ENCODE data around the gene CATSPERZ. TPM values are rescaled to one million over a fixed set of nuclear protein-coding genes. Genes with fewer than 3 reads are reported as not detected.

CATSPERZ gene
- total RNA-seq, 2 donors from 2014 or later, result not detected

DNA sequence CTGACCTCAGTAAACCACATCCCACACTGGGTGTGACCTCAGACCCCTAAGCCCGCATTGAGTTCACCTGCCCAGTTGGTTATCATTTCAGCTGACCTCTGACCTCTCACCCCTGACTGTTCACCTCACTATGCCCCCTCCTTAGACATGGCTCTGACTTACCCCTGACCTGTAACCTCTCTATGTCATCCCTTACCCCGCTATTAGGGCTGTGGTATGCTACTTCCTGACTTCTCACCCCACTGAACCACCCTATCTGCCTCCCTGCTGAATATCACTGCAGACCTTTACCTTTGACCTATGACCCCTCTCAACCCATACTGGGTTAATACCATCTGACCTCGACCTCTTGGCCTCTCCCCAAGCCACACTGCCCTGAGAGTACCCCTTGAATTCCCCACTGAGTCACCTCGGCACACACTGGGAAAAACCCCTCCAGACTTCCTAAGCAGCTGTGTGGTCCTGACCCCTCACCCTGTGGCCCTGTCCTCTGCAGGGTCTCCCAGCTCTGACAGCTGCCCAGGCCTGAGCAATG, 40.6 kb upstream of the CATSPERZ start:
- H3K27ac Mint-ChIP-seq, result peak overlapping the region; percentile 77
- peak; percentile 71 for ATAC-seq (replicated peaks)
- H3K27me3 Mint-ChIP-seq, result no peaks in the 10 kb centered on the region

DNA sequence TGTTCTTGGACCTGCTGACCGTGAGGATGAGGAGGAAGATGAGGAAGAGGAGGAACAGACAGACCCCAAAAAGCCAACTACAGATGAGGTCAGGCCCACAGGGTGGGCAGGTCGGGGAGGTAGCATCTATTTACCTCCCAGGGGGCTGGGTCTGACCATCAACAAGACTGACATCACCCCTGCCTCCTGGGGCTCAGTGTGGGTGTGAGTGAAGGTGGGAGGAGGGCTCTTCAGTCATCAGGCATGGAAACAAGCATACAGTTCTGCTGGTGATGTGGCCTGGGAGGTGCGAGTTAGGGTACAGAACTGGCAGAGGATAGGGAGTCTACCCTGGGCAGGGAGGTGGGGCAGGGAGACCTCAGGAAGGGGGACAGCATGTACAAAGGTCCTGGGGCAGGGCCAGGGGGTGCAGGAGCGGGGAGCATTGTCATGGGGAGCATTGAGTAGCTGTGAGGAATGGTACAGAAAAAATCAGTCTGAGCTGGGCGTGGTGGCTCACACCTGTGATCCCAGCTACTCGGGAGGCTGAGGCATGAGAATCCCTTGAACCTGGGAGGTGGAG, 39.9 kb upstream of the CATSPERZ start:
- peak overlapping the region; percentile 77 for H3K27ac Mint-ChIP-seq
- peaks cover 35% of the 10 kb centered on the region for H3K36me3 Mint-ChIP-seq (ENCODE audit: low read depth)
- no peaks in the 10 kb centered on the region for H3K27me3 Mint-ChIP-seq
- H3K9me3 Mint-ChIP-seq, result no peaks in the 10 kb centered on the region
- peaks cover 10% of the 10 kb centered on the region for H3K4me1 Mint-ChIP-seq
- ATAC-seq (replicated peaks), result peak; percentile 74
- peak overlapping the region; percentile 49 for H3K4me3 Mint-ChIP-seq

More for the DNA sequence above, 40.6 kb upstream of the CATSPERZ start:
- H3K4me3 Mint-ChIP-seq, result peak overlapping the region; percentile 49
- no peaks in the 10 kb centered on the region for H3K9me3 Mint-ChIP-seq
- H3K4me1 Mint-ChIP-seq, result peaks cover 10% of the 10 kb centered on the region
- H3K36me3 Mint-ChIP-seq (ENCODE audit: low read depth), result peaks cover 35% of the 10 kb centered on the region

DNA sequence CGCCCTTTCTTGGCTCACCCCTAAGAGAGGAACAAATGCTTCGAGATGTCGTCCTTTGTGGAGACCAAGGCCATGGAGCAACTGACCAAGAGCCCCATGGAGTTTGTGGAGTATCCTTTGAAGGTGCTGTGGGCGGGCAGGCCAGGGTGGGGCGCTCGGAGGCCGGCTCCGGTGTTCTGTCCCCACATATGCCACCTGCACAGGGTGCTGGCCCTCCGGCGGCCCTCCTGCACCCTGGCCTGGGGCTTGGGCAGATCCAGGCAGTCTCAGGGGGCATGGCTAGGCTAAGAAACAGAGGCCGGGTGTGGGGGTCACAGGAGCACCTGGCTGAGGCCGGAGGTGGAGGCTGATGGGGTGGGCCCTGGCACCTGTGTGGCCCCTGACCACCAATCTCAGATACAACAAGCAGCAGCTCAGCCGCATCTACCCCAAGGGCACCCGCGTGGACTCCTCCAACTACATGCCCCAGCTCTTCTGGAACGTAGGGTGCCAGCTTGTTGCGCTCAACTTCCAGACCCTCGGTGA, 38.5 kb upstream of the CATSPERZ start:
- H3K9me3 Mint-ChIP-seq, result no peaks in the 10 kb centered on the region
- no peaks in the 10 kb centered on the region for H3K27me3 Mint-ChIP-seq
- peaks cover 10% of the 10 kb centered on the region for H3K4me1 Mint-ChIP-seq
- peaks cover 40% of the 10 kb centered on the region for H3K36me3 Mint-ChIP-seq (ENCODE audit: low read depth)
- no peak for ATAC-seq (replicated peaks)
- no peak overlapping the region for H3K4me3 Mint-ChIP-seq
- H3K27ac Mint-ChIP-seq, result no peak overlapping the region

DNA sequence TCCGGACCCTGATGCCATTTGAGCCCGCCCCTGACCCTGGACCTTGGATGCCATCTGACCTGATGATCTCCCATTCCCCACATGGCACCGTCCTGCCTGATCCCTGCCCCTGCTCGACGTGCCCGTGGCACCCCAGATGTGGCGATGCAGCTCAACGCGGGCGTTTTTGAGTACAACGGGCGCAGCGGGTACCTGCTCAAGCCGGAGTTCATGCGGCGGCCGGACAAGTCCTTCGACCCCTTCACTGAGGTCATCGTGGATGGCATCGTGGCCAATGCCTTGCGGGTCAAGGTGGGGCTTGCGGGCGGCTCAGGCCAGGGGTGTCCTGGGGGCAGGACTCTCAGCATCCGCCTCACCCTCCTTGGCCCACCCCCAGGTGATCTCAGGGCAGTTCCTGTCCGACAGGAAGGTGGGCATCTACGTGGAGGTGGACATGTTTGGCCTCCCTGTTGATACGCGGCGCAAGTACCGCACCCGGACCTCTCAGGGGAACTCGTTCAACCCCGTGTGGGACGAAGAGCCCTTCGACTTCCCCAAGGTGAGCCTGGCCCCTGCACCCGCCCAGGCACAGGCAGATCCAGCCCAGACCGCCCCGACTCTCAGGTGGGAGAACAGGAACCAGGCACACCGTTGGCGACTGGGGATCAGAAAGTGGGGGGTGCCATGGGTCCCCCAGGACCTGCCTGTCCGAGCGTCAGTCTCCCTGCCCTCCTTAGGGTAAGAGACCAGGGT, 37.7 kb upstream of the CATSPERZ start:
- Mint-ChIP-seq H3K27me3 (no peaks in the 10 kb centered on the region), H3K27ac (no peak overlapping the region)

GRCh38 chr11:64263021-64263946, 36.9 kb upstream of the CATSPERZ start:
- Mint-ChIP-seq H3K4me1 (peaks cover 15% of the 10 kb centered on the region), H3K9me3 (no peaks in the 10 kb centered on the region)

More for the DNA sequence above, 37.7 kb upstream of the CATSPERZ start:
- Mint-ChIP-seq H3K36me3 (ENCODE audit: low read depth) (peaks cover 40% of the 10 kb centered on the region), H3K4me1 (peaks cover 10% of the 10 kb centered on the region), H3K4me3 (no peak overlapping the region), H3K9me3 (no peaks in the 10 kb centered on the region)
- ATAC-seq (replicated peaks), result no peak

DNA sequence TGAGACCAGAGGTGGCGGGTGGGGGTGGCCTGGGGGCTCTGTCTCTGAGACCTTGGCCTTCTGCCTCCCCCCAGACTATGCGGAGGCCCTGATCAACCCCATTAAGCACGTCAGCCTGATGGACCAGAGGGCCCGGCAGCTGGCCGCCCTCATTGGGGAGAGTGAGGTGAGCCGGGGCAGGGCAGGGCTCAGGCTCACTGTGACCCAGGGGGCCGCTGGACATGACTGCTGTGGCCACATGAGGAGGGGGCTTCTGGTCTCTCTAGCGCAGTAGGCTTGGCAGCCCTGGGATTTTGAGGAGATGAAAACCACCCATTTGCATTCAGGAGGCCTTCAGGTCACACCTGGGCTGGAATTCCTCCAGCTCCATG, 36.2 kb upstream of the CATSPERZ start:
- H3K27me3 Mint-ChIP-seq, result no peaks in the 10 kb centered on the region
- no peak for ATAC-seq (replicated peaks)
- H3K9me3 Mint-ChIP-seq, result no peaks in the 10 kb centered on the region
- H3K27ac Mint-ChIP-seq, result no peak overlapping the region
- H3K36me3 Mint-ChIP-seq (ENCODE audit: low read depth), result peaks cover 31% of the 10 kb centered on the region
- no peak overlapping the region for H3K4me3 Mint-ChIP-seq
- H3K4me1 Mint-ChIP-seq, result peaks cover 22% of the 10 kb centered on the region

More at GRCh38 chr11:64263021-64263946, 36.9 kb upstream of the CATSPERZ start:
- ATAC-seq (replicated peaks), result no peak
- Mint-ChIP-seq H3K36me3 (ENCODE audit: low read depth) (peaks cover 32% of the 10 kb centered on the region), H3K27ac (no peak overlapping the region), H3K4me3 (no peak overlapping the region), H3K27me3 (no peaks in the 10 kb centered on the region)

DNA sequence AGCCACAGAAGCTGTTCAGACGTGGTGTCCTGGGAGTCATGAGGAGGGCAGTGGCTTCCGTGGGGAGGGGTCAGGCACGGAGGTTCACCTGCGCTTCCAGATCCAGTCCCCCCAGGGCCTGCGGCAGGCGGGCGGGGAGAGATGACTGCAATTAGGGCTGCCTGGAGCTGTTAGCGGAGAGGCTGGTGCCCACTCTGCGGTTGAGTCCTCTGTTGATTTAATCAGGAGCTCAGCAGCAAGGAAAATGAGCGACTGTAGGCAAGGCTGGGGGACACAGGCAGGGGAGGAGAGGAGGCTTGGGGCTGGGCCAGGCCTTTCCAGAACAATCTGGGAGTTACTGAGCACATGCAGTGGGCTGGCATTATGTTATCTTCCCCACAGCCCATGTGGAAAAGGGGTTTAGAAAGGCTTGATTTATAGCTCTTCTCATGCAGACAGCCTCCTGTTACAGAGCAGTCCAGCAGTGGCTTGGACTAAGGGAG, 35.7 kb upstream of the CATSPERZ start:
- Mint-ChIP-seq H3K36me3 (ENCODE audit: low read depth) (peaks cover 27% of the 10 kb centered on the region), H3K27me3 (no peaks in the 10 kb centered on the region), H3K27ac (no peak overlapping the region), H3K4me1 (peaks cover 21% of the 10 kb centered on the region), H3K4me3 (no peak overlapping the region), H3K9me3 (no peaks in the 10 kb centered on the region)
- ATAC-seq (replicated peaks), result no peak

DNA sequence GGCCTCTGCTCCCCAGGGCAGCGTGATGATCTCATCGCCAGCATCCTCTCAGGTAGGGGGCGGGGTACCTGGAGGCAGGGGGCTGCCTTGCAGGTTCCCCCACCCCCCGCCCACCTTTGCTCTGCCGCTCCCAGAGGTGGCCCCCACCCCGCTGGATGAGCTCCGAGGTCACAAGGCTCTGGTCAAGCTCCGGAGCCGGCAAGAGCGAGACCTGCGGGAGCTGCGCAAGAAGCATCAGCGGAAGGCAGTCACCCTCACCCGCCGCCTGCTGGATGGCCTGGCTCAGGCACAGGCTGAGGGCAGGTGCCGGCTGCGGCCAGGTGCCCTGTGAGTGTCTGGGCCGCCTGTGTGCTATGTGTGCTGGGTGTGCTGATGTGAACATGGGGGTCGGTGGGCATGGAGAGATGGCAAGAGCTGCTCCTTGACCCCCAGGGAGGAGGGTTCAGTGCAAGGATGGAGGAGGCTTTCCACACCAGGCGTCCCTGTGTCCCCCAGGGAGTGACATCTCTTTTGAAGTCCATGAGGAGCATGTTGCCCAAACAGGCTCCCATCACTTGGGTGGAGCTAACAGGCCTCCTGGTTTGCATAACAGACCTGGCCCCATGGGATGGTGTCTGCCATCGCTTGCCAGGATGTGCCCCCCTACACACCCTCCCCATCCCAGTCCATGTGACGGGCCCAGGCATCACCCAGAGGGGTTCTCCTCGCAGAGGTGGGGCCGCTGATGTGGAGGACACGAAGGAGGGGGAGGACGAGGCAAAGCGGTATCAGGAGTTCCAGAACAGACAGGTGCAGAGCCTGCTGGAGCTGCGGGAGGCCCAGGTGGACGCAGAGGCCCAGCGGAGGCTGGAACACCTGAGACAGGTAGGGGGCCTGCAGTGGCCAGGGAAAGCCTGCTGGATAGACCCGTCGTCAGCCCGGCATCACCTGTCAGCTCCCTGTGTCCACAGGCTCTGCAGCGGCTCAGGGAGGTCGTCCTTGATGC, 34.7 kb upstream of the CATSPERZ start:
- H3K36me3 Mint-ChIP-seq (ENCODE audit: low read depth), result peaks cover 29% of the 10 kb centered on the region
- no peaks in the 10 kb centered on the region for H3K9me3 Mint-ChIP-seq
- no peak for ATAC-seq (replicated peaks)
- no peaks in the 10 kb centered on the region for H3K27me3 Mint-ChIP-seq
- peaks cover 14% of the 10 kb centered on the region for H3K4me1 Mint-ChIP-seq
- no peak overlapping the region for H3K4me3 Mint-ChIP-seq
- no peak overlapping the region for H3K27ac Mint-ChIP-seq

GRCh38 chr11:64266339-64266738, 33.8 kb upstream of the CATSPERZ start:
- H3K27me3 Mint-ChIP-seq, result no peaks in the 10 kb centered on the region
- peaks cover 14% of the 10 kb centered on the region for H3K4me1 Mint-ChIP-seq
- peaks cover 31% of the 10 kb centered on the region for H3K36me3 Mint-ChIP-seq (ENCODE audit: low read depth)
- H3K27ac Mint-ChIP-seq, result no peak overlapping the region
- H3K4me3 Mint-ChIP-seq, result no peak overlapping the region
- no peaks in the 10 kb centered on the region for H3K9me3 Mint-ChIP-seq
- ATAC-seq (replicated peaks), result no peak

DNA sequence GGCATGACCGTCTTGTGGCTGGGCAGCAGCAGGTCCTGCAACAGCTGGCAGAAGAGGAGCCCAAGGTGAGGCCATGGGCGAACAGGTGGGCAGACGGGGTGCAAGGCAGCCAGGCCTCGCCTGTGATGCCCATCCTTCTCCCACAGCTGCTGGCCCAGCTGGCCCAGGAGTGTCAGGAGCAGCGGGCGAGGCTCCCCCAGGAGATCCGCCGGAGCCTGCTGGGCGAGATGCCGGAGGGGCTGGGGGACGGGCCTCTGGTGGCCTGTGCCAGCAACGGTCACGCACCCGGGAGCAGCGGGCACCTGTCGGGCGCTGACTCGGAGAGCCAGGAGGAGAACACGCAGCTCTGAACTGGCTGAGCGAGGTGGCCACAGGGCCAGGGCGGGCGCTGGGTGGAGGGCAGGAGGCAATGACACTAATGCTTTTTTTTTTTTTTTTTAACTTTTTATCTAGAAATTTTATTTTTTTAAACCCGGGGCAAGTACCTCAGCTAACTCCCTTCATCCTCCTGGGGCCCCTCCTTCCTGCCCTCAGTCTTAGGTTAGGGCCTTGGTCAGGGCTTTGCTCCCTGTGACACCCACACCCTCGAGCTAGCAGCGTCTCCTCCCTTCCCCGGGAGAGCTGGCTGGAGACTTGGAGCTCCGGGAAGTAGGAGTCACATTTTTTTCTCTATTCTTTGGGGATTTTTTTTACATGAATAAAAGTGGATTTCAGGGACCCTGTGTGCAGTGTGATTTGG, 32.8 kb upstream of the CATSPERZ start:
- Mint-ChIP-seq H3K27me3 (no peaks in the 10 kb centered on the region), H3K9me3 (no peaks in the 10 kb centered on the region), H3K4me1 (peaks cover 18% of the 10 kb centered on the region), H3K27ac (peak overlapping the region; percentile 96), H3K36me3 (ENCODE audit: low read depth) (peaks cover 32% of the 10 kb centered on the region), H3K4me3 (no peak overlapping the region)
- no peak for ATAC-seq (replicated peaks)

DNA sequence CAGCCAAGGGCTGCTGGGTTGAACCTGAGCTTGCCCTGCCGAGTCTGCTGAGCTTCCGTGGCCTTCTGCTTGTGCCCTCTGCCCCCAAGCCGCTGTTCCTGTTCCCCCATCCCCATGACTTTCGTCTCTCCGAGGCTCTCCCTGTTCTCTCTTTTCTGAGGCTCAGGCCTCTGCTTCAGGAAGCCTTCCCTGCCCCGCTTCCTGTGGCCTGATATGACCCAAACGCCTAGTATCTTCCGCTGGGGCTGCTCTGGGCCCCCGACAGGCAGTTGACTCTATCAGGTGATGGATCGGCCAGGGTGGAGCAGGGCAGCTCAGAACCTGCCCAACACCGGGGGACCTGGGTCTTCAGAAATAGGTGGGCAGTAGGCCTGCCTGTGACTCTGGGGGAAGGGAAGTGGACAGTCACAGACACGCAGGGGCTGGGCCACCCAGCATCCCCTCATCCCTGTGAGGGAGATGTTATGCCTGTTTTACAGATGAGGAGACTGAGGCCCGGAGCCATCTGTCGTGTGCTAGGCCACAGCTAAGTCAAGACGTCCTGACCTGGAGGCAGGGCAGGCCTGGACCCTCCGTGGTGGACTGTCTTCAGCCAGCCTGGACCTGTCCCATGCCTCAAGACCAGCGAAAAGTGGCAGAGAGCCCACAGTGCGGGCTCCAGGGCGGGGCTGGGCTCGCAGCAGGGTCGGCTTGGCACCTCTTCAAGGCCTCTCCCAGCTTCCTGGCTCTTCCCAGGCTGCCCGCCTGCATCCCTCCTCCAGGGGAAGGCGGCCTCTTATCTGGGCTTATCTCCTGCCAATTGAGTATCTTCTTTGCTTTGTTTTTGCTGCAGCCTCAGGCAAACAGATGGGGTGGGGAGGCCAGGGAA, 31.9 kb upstream of the CATSPERZ start:
- Mint-ChIP-seq H3K4me1 (peaks cover 18% of the 10 kb centered on the region), H3K4me3 (peak overlapping the region; percentile 96), H3K36me3 (ENCODE audit: low read depth) (peaks cover 24% of the 10 kb centered on the region), H3K27me3 (no peaks in the 10 kb centered on the region), H3K9me3 (no peaks in the 10 kb centered on the region), H3K27ac (peak overlapping the region; percentile 96)
- ATAC-seq (replicated peaks), result no peak

DNA sequence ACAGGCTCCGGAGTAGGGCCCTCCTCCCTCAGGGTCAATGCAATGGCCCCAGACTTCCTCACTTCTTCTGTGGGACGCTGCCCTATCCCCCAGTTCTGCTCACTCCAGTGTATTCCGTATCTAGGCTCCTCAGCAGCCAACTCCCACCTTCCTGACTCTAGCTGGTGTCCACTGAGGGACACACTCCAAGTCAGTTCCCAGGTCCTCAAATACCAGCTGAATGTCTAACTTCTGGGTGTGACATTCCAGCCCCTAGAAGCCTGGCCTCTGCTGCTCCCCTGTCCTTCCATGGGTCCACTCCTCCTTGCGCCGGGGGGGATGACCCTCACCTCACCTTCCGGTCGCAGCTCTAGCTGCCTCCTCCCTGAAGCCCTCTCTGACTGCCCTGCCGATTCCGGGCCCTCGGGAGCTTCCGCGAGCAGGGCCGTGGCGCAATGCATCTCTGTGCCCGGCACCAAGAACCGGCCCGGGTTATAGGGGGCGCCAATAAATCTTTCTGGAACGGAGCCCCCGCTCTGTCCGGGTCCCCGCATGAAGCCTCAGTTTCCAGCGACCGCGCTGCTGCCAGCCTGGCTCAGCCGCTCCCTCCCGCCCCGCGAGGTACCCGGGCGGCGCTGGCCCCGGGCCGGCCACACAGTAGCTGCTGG, 31.1 kb upstream of the CATSPERZ start:
- Mint-ChIP-seq H3K4me3 (peak overlapping the region; percentile 96), H3K27ac (peak overlapping the region; percentile 96), H3K4me1 (peaks cover 18% of the 10 kb centered on the region), H3K27me3 (no peaks in the 10 kb centered on the region), H3K9me3 (no peaks in the 10 kb centered on the region), H3K36me3 (ENCODE audit: low read depth) (peaks cover 24% of the 10 kb centered on the region)
- peak; percentile 7 for ATAC-seq (replicated peaks)

Data from activated T-helper 17 cell treated with anti-CD3 and anti-CD28 coated beads, Interleukin-2, amount 50 U/mL, for 72 hours (primary cell).